Fibroblast of peridontal ligament (primary cell): ENCODE results near the gene NMT1.

Source experiments
- DNase-seq: peaks from one replicate; pipeline ENCODE4 v3.0.0-alpha.2; 2010; ENCODE audit errors: extremely low read depth

The NMT1 gene

DNA sequence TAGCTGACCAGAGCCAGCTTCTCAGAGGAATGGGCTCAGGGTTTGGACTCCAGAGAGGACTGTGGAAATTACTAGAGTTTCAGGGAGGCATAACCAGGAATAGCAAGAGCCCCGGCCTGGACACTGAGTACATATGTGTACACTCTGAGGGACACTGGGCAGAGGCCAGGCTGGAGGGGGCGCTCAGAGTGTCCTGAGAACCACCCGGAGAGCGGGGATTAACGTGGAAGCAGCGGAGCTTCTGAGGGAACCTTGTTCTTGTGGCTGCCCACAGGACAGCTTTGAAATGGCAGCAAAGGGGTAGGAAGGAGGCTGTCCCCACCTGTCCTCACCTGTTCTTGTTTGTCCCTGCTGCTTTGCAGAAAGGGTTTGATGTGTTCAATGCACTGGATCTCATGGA lies 43.4 kb downstream of the NMT1 start:
- no peak for DNase-seq

DNA sequence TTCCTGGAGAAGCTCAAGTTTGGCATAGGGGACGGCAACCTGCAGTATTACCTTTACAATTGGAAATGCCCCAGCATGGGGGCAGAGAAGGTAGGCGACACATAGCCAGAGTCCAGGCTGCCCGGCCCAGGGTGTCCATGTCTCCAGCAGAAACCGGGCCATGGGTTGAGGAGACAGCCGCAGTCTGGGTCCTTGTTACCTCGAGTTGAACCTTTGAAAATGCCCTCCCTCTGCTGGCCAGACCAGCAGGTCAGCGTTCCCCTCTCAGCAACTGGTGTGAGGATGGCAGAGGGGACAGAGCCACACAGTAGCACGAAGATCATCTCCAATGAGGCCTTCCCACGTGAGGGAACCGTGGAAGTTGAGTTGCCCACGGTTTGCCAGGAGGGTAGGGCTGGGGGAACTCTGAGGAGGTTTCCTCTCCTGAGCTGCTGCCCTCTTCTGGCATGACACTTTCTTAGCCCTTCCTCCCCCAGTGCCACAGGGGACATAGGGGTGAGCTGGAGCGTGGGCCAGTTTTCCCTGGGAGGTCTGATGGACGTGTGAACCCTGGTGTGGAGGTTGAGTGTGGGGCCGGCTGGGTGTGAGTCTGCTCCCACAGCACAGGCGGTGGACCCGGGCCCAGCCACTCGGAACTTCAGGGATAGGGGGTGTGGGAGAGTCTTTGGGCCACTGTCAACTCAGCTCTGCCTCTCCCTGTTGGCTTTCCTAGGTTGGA lies 43.9 kb downstream of the NMT1 start:
- DNase-seq, result no peak

- DNase-seq, result no peak
Observed at GRCh38 chr17:45106096-45106495, 45.0 kb downstream of the NMT1 start.

DNA sequence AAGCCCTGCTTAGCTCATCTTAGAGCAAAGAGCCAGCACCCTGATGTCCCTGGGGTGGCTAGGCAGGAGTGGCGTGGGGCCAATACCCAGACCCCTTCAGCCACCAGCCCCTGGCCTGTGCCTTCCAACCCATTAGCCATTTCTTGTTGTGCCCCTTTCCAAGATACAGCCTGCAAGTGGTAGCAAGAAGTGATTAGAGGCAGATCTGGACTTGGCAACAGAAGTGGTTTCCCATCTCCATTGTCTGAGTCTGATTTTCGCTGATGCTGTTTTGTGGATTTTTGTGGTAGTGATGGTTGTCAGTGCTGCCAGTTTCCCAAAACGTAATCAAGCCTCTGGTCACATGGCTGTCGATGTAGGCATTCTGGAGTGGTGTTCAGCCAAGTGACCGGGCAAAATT lies 45.5 kb downstream of the NMT1 start:
- DNase-seq, result peak; percentile 83

DNA sequence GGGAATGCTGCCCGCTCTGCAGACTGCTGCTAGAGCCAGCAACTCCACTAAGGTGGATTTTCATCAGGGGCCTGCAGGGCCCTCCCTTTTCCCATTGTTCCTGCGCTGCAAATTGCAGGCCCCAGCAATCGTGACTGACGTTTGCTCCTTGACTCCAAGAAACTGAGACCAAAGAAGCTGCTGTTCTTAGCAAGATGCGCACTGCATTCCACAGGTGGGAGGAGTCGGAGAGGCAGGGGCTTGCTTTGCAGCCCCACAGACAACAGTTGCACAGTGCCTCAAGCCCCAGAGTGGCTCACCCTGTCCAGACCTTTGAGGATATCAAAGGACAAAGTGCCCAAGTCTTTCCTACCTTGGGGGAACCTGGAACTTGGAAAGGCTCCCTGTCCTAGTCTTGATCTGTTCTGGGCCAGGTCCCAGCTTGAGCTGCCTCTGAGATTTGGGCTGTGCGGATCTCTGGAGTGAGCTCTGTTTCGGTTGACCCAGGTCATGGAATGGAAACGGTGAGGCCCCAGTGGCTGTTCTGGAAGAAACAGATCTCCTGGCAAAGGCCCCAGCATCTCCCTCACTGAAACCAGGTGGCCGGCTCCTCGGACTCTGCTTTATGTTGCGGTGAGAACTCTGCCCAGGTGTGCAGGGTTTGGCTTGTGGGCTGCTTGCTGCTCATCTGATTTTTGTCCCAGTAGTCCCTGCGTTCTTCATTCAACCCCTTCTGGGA lies 46.3 kb downstream of the NMT1 start:
- DNase-seq, result no peak

DNA sequence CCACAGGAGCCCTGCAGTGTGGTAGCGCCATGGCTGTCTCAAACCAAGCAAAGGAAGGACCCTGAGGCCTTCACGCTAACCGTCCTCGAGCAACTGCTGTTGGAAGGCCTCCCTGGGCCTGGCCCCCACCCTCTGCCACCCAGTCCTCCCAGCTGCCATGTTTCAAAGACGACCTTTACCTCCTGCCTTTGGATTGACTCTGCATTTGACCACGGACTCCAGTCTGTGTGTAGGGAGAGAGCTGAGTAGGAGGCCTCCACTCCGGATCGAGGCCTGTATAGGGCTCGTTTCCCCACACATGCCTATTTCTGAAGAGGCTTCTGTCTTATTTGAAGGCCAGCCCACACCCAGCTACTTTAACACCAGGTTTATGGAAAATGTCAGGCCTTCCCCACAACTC lies 46.9 kb downstream of the NMT1 start:
- DNase-seq, result no peak

GRCh38 chr17:45108595-45109521 lies 47.7 kb downstream of the NMT1 start:
- no peak for DNase-seq

DNA sequence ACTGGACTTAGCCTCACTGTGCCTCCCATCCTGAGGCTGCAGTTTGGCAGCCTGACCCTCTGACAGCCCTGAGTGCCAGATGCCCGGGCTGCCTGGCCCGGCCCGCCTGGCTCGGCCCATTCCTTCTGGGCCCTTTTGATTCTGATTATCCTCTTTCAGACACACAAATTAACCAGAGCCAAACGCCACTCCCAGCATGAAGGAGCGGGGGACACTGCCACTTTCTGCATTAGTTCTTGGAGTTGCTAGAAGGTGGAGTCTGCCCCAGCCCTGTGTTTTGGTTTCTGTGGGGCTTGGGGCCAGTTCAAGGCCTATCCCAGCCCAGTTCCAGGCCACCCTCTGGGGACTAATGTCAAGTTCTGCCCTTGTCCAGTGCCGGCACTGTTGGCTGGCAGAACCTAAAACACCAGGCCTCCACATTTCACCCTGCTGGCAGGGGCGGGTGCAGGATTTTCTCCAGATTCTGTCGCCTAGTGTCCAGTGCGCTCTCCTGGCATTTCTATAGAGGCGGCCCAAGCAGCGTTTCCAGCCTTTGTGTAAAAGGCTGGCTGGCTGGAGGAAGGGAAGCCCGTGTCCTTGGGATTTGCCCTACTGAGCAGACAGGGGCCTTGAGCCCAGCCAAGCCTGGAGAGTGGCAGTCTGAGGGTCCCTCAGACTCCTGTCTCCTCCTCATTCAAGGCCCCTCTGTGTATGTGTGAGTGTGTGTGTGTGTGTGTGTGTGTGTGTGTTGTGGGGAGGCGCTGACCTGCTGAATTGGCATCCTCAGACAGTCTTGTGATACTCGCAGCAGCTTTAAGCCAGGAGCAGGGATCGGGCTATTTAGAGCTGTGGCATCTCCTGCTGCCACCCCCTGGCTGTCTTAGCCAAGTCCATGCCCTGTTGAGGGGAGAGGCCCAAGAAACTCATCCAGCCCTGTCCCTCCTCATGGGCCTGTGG lies 49.8 kb downstream of the NMT1 start:
- peak; percentile 39 for DNase-seq

DNA sequence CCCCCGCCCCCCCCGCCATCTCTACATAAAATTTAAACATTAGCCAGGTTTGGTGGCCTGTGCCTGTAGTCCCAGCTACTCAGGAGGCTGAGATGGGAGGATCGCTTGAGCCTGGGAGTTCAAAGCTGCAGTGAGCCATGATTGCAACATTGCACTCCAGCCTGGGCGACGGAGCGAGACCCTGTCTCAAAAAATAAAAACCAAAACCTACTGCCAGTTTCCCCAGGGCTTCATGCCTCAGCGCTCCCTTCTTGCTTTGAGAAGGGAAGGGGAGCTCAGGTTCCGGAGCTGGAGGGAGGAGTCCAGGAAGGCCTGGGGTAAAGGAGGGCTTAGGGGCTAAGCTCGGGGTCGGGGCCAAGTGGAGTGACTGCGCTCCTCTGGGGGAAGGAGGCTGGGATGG lies 50.7 kb downstream of the NMT1 start:
- DNase-seq, result no peak

- no peak for DNase-seq
Observed at GRCh38 chr17:45112559-45113423, 51.7 kb downstream of the NMT1 start.

DNA sequence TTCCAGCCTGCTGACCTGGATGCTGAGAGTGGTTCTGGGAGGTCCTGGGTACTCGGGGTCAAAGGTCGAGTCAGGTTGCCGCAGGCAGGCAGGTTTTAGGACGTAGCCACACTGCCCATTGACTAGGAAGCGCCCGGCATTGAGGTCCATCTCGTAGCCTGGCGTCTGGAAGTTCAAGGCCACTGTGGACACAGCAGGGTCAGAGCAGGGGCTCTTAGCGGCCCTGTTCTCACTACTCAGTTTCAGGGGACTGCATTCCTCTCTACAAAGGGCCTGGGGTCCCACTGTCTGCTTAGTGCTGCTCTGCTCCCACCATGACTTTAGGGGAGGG lies 52.3 kb downstream of the NMT1 start:
- no peak for DNase-seq

DNA sequence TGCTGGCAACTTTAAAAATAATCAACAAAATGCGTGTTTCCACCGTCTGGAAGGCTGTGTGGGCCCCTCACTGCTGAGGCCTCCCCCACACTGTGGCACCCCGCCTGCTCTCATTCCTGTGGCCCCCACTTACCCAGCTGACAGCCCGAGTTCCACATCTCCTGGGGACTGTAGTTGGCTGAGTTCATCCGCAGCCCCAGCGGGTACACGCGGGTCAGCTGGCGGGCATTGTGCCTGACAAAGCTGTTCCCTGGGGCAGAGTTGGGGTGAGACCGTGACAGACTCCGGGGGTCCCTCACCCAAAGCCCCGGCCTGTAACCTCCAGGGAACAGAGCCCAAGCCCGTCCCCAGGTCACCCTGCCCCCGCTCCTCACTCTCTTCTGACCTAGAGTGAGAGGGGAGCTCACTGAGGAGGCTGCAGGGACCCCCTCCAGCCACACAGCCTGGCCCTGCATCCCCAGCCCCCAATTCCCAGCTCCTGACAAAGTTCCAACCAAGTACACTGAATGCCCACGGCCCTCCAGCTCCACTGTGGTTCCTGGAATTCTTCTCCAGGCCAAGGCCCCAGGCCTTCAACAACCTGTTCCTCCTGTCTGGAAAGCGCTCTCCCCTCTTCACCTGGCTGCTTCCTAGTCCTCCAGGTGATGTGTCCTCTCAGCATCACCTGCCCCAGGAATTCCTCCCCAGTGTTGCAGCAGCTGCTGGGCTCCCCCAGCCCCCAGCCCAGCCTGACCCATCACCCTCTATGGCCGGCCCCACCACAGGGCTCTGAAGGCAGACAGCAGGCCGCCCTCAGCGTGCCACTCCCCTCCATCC lies 53.2 kb downstream of the NMT1 start:
- DNase-seq, result no peak

- DNase-seq, result no peak
Observed at GRCh38 chr17:45115015-45115625, 54.0 kb downstream of the NMT1 start.

- peak; percentile 24 for DNase-seq
Observed at GRCh38 chr17:45115871-45116270, 54.8 kb downstream of the NMT1 start.

DNA sequence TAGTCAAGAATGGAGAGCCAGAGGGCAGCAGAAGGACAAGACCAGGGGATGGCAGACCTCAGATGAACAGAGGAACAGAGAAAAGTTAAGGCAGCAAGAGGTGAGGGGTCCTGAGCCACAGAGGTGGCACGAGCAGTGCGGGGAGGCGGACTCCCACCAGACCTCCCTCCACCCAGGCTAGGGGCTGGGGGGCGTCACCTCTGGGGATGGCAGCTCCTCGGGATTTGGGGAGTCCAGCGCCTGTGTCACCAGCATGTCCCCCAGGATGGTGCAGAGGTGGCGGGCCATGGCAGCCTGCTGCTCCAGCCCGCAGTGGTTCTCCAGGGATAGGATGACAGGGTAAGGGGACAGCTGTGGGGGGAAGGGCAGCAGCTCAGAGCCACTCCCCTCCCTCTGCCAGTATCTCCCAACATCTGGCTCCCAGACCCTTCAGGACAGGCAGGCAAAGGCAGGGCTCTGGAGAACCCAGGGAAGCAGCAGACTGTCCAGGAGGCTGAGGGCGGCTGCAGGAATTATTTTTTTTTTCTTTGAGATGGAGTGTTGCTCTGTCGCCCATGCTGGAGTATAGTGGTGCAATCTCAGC lies 55.4 kb downstream of the NMT1 start:
- no peak for DNase-seq

GRCh38 chr17:45117334-45117733 lies 56.2 kb downstream of the NMT1 start:
- DNase-seq, result no peak

- no peak for DNase-seq
Observed at GRCh38 chr17:45117848-45118646, 56.9 kb downstream of the NMT1 start.

- DNase-seq, result no peak
Observed at GRCh38 chr17:45118691-45119090, 57.6 kb downstream of the NMT1 start.
